ELF-1 (cell line): ENCODE results near the gene SUCO.
"Not testable (repeated sequence)": the region's sequence is repeated elsewhere in the genome, so short reads cannot be mapped to it uniquely, and the experiment has no call there.

Experiments
- DNase-seq: peaks from one replicate; pipeline ENCODE4 v3.0.0-alpha.2; 2016; ENCODE audit warnings: low read depth, low spot score

SUCO gene, protein sequence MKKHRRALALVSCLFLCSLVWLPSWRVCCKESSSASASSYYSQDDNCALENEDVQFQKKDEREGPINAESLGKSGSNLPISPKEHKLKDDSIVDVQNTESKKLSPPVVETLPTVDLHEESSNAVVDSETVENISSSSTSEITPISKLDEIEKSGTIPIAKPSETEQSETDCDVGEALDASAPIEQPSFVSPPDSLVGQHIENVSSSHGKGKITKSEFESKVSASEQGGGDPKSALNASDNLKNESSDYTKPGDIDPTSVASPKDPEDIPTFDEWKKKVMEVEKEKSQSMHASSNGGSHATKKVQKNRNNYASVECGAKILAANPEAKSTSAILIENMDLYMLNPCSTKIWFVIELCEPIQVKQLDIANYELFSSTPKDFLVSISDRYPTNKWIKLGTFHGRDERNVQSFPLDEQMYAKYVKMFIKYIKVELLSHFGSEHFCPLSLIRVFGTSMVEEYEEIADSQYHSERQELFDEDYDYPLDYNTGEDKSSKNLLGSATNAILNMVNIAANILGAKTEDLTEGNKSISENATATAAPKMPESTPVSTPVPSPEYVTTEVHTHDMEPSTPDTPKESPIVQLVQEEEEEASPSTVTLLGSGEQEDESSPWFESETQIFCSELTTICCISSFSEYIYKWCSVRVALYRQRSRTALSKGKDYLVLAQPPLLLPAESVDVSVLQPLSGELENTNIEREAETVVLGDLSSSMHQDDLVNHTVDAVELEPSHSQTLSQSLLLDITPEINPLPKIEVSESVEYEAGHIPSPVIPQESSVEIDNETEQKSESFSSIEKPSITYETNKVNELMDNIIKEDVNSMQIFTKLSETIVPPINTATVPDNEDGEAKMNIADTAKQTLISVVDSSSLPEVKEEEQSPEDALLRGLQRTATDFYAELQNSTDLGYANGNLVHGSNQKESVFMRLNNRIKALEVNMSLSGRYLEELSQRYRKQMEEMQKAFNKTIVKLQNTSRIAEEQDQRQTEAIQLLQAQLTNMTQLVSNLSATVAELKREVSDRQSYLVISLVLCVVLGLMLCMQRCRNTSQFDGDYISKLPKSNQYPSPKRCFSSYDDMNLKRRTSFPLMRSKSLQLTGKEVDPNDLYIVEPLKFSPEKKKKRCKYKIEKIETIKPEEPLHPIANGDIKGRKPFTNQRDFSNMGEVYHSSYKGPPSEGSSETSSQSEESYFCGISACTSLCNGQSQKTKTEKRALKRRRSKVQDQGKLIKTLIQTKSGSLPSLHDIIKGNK (N-terminal part only)

GRCh38 chr1:172532700-172533512 lies at the start of gene SUCO:
TSS of gene SUCO (plus strand) at chr1:172533150. CDS start at chr1:172533436, 286 bp downstream.
- peak; percentile 100 for DNase-seq

DNA sequence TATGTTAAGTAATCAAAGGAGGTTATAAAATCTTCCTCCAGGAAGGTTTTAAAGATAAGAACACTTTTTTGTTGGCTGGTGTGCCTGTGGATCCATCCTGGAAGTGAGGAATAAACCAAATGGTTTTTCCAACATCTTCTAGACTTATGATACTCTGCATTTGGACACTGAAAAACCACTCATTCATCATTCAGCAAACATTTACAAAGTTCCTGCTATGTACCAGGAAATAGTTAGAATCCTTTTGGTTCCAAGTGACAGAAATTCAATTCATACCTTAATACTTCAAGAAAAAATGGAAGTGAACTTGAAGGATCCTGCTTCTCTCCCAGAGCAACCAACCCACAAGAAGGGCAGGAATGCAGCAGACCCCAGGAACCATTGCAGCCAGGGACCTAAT lies 49.5 kb upstream of the SUCO start:
- DNase-seq, result no peak

DNA sequence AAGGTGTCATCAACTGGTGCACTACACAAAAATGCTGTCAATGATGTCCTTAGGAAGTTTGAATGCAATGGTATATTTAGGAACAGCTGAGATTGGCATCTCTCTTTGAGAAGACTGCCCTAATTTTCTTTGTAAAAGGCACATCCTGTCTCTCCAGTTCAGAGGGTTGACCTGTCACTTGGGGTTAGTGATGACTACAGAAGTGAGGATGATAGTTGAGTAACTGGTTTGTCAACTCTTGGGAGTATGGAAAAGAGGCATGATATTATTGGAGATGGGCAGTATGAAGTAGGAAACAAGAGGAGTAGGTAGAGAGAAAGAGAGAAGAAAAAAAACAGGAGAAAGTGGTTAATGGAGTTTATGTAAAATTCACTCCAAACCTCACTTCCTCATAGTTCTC lies 48.7 kb upstream of the SUCO start:
- no peak for DNase-seq

- DNase-seq, result no peak
Observed at GRCh38 chr1:172485626-172486025, 47.3 kb upstream of the SUCO start.

DNA sequence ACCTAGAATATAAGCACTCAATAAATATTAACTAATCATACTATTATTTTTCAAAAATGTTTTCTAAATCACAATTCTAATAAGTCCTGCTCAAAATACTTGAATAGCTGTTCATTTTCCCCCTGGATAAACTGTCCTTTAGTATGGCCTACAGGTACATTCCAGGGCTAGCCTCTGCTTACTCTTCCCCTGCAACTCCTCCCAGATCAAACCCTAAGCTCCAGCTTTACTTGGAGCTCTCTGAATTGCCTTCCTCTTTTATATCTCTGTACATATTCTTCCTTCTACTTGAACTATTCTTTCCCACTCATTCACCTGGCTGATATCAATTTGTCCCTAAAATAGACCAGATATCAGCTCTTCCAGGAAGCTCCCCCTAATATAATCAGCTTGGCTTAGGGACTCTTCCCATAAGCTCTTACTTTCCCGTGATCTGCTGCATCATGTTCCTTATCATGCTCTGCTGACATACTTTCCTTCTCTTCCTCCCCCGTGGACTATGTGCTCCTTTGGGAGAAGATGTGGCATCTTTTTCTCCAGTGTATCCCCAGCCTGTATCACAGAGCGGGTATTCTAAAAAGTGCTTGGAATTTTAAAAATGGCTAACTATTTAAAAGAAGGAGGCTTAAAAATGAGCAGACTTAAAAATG lies 46.0 kb upstream of the SUCO start:
- DNase-seq, result no peak

DNA sequence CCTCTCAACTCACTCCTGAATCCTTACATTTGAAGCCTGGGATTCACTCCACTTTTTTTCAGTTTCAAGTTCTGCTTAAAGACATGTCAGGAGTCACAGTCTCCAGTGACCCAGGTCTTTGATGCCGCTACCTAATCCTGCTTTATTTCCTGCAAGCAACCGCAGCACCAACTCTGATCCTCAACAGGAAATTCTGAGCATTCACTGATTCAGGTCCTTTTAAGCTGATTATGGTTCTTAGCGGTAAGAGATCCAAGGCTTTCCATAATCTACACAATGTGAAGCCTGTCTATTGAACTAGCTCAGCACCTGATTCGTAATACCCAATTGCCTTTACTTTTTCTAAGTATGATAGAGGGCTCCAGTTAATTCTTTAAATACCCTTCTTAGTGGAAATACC lies 45.4 kb upstream of the SUCO start:
- DNase-seq, result peak; percentile 26

- no peak for DNase-seq
Observed at GRCh38 chr1:172488393-172488792, 44.6 kb upstream of the SUCO start.

- DNase-seq, result no peak
Observed at GRCh38 chr1:172489847-172490246, 43.1 kb upstream of the SUCO start.

DNA sequence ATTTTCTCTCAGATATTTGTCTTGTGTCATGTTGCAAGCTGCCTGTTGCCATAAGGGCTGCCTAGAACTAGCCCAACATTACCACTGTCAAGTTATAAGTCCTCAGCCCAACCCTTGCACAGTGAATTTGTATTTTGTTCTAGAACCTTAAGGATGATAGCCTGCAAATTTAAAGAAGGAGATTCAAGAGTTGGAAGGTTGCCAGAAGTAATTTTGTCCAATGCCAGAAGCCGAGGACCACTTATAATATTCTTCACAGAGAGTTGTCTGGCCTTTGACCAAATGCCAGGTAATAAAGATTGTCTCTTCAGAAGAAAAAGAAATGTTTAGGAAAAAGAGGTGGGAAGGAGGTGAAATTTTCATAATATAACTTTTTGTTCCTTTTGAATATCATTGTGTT lies 40.5 kb upstream of the SUCO start:
- DNase-seq, result no peak

DNA sequence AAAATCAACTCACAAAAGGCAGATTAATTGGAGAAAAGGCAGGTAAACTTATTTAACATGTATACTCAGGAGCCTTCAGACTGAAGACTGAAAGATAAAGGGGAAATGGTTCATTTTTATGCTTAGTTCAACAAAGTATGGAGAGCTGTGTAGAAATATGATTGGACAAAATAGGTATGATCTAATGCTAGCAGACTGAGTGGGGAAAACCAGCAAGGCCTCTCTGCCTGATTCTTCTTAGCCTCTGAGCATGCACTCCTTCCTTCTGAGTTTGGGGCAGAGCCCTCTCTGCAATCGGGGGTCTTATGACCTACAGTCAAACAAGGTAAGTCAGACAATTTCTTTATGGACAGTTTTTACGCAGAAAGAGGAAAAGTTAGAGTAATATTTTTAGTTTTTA lies 38.8 kb upstream of the SUCO start:
- DNase-seq, result no peak

- DNase-seq, result not testable (repeated sequence)
Observed at GRCh38 chr1:172496127-172496526, 36.8 kb upstream of the SUCO start.

DNA sequence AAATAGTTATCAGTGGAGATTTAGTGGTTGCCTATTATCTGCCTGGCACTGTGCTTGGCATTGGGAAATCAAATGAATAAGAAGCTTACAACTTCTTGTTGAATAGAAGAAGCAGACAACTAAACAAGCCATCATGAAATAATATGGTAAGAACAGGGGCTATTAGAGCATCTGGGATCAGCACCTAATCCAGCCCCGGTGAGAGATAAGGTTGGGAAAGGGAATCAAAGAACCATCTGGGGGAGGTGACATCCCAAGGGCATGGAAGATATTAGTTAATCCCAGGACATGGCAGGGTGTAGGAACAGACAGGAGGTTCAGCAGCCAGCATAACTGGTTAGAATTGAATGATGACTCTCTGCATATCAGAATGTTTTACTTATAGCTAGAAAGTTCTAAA lies 36.3 kb upstream of the SUCO start:
- no peak for DNase-seq

DNA sequence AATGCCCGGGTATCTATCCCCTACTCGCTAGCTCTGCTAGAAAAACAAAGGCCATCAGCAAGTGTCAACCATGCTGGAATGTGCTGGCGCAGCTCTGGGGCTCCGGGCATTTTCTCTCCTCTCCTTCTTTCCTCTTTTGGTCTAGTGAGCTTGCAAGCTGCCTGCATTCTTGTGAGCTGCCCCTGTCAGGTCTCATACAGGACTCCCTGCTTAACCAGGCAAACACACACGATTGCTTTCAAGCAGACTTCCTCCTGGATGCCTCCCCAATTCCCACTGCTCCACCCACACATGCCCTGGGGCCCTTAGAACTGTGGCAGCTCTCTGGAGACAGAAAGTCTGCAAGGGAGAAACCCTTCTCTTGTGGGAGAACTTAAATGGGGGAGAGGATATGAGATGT lies 35.7 kb upstream of the SUCO start:
- DNase-seq, result peak; percentile 96

DNA sequence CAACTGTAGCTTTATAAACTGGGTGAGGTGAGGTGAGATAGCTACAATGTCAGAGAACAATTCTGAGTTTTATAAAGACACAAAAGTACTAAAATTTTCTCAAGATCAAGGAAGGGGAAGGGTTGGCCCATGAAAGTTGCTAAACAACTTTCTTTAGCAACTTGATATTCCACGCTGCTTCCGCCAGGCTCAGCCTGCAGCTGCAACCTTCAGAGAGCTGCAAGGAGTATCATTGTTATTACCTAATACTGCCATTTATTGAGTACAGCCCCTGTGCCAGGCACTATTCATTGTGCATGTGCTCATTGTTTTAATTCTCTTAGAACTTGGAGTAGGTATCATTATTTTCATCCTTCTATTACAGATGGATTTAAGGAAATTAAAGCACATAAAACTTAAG lies 34.1 kb upstream of the SUCO start:
- DNase-seq, result no peak

GRCh38 chr1:172499636-172500141 lies 33.3 kb upstream of the SUCO start:
- DNase-seq, result peak; percentile 81

DNA sequence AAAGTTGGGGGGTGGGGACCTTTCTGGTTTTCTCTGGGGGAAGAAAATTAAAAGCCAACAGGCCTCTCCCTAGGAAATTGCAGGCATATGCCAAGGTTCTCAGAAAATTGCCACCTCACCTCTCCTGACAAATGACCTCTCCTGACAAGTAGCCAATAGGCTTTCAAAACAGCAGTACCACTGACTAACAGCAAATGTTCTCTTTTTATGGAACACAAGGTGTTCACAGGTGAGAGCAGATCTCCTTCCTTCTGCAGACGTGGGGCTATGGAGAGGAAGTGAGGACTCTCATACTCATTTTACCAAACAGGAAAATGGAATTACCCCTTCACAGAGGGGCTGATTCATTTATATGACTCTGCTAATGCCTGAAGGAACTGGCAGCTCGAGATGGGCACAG lies 32.7 kb upstream of the SUCO start:
- no peak for DNase-seq

DNA sequence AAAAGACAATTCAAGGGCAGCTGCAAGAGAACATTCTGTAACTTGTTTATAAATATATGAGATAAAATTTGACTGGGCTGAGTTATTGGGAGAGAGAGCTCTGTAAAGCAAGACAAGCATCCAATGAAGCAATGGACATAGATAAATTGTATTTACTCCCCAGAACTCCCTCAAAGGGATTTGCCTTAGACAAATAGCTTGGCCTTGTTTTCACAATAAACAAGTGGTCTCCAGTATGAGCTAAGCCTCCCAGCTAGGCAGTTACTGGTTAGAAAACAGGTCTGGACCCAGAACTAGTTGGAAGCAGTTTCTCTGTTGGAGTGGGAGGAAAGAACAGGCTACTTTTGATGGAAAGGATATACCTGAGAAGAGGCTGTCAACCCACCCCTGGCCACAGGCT lies 25.2 kb upstream of the SUCO start:
- DNase-seq, result peak; percentile 73

DNA sequence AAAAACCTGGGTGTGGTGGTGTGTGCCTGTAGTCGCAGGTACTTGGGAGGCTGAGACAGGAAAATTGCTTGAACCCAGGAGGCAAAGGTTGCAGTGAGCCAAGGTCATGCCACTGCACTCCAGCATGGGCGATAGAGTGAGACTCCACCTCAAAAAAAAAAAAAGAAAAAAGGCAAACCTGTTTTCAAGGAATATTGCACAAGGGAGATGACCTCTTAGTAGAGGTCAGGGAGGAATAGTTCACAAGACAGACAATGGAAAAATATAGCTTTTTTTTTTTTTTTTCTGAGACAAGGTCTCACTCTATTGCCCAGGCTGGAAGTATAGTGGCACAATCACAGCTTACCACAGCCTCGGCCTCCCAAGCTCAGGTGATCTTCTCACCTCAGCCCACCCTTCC lies 22.5 kb upstream of the SUCO start:
- no peak for DNase-seq

DNA sequence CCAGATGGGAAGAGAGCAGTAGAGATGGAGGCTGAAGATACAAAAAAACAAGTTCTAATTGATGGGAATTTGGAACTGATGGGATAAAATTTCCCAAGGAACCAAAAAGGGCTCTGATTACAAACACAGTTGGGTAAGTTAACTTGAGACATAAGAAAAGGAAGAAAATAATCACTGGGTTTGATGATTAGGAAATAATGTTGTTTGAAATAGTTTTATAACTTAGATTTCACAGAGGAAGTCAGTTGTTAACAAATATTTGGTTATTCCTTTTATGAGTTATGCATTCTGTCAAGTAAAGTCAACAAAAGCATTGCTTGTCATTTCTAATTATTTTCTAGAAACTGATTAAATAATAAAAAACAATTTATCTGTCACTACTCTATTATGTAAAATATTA lies 20.4 kb upstream of the SUCO start:
- DNase-seq, result no peak

DNA sequence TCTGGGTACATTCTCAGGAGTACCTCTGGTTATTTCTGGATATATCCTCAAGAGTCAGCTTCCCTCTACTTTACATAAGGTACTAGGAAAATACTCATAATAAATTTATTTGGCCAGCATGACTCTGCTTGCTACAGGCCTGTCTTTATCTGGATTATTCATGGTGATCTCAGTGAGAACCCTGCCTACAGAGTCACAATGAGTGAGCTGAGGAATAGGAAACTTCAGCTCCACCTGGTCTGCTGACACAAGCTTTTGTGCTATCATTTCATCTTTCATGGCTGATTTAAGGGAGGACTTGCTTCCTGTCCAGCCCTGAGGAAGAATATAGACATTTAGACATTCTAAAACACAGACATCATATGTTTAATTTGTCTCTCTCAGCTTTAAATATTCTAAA lies 19.5 kb upstream of the SUCO start:
- DNase-seq, result no peak

DNA sequence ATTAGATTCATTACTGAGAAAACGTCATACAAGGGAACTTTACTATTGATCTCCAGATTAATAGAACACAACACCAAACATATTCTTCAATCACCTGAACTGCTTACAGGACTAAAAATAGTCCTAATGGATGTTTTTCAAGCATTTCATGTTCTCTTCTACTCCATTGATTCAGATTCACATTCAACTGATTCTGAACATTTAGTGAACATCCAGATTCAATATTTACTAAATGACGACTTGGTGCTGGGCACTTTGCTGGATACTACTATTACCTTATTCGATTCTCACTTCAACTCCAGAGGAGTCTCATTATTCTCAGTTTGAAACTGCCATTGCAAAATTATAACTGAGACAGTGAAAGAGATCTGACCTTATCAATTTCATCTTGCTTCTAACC lies 18.8 kb upstream of the SUCO start:
- DNase-seq, result no peak
